Activated naive CD8-positive, alpha-beta T cell treated with anti-CD3 and anti-CD28 coated beads for 36 hours (primary cell): ENCODE results near the gene CKM. TPM values are rescaled to one million over a fixed set of nuclear protein-coding genes. Genes with fewer than 3 reads are reported as not detected.
"Not testable (repeated sequence)": the region's sequence is repeated elsewhere in the genome, so short reads cannot be mapped to it uniquely, and the experiment has no call there.

Source experiments
- DNase-seq: peaks from one replicate; pipeline ENCODE4 v3.0.0; 2021
- H3K27ac Mint-ChIP-seq: one replicate; pipeline ENCODE4 v1.8.0; 2022; ENCODE audit warnings: mild to moderate bottlenecking, moderate library complexity, mixed read lengths
- H3K27me3 Mint-ChIP-seq: one replicate; pipeline ENCODE4 v1.8.0; 2022; ENCODE audit warnings: mild to moderate bottlenecking, mixed read lengths
- H3K36me3 Mint-ChIP-seq: one replicate; pipeline ENCODE4 v1.8.0; 2021; ENCODE audit warnings: mild to moderate bottlenecking, mixed read lengths
- H3K4me1 Mint-ChIP-seq: one replicate; pipeline ENCODE4 v1.8.0; 2021; ENCODE audit warnings: mixed read lengths
- H3K4me3 Mint-ChIP-seq: one replicate; pipeline ENCODE4 v1.8.0; 2022; ENCODE audit warnings: mild to moderate bottlenecking, moderate library complexity, mixed read lengths
- H3K9me3 Mint-ChIP-seq: one replicate; pipeline ENCODE4 v1.8.0; 2022; ENCODE audit warnings: mixed read lengths
- total RNA-seq, 2 experiments: library from RNA; stranded (reverse); gene quantifications; one replicate each; pipeline ENCODE4 v1.2.3, GENCODE V29; 2021

CKM gene
- total RNA-seq, 2 experiments from 2014 or later: not detected

- H3K4me1 Mint-ChIP-seq: peaks cover 2% of the 10 kb centered on the region
- H3K27ac Mint-ChIP-seq: no peak within 1 kb of the TSS
- no peaks in the 10 kb centered on the region for H3K9me3 Mint-ChIP-seq
- H3K27me3 Mint-ChIP-seq: peaks cover 38% of the 10 kb centered on the region
- H3K4me3 Mint-ChIP-seq: peak within 1 kb of the TSS; percentile 49
- no peaks in the 10 kb centered on the region for H3K36me3 Mint-ChIP-seq
- peak; percentile 53 for DNase-seq
Observed at GRCh38 chr19:45340232-45340898, 17.7 kb upstream of the CKM start, which contains the start of gene KLC3. KLC3 (plus strand) TSS chr19:45340750; CDS start chr19:45345542, 4,792 bp downstream.

- H3K4me3 Mint-ChIP-seq: no peak overlapping the region
- no peaks in the 10 kb centered on the region for H3K9me3 Mint-ChIP-seq
- no peak for DNase-seq
- peaks cover 2% of the 10 kb centered on the region for H3K4me1 Mint-ChIP-seq
- no peak overlapping the region for H3K27ac Mint-ChIP-seq
- H3K27me3 Mint-ChIP-seq: peaks cover 34% of the 10 kb centered on the region
- H3K36me3 Mint-ChIP-seq: no peaks in the 10 kb centered on the region
Observed at GRCh38 chr19:45339629-45340028, 17.0 kb upstream of the CKM start.

- Mint-ChIP-seq H3K27me3 (peaks cover 29% of the 10 kb centered on the region), H3K4me1 (peaks cover 2% of the 10 kb centered on the region), H3K27ac (no peak overlapping the region), H3K9me3 (no peaks in the 10 kb centered on the region), H3K4me3 (no peak overlapping the region), H3K36me3 (no peaks in the 10 kb centered on the region)
- DNase-seq: no peak
Observed at GRCh38 chr19:45336696-45337251, 14.1 kb upstream of the CKM start.

- H3K27me3 Mint-ChIP-seq: peaks cover 28% of the 10 kb centered on the region
- not testable (repeated sequence) for DNase-seq, H3K27ac Mint-ChIP-seq, H3K36me3 Mint-ChIP-seq, H3K4me1 Mint-ChIP-seq, H3K4me3 Mint-ChIP-seq, H3K9me3 Mint-ChIP-seq
Observed at GRCh38 chr19:45334881-45335280, 12.2 kb upstream of the CKM start.

GRCh38 chr19:45333609-45334303, 11.1 kb upstream of the CKM start:
- Mint-ChIP-seq H3K4me3 (no peak overlapping the region), H3K36me3 (no peaks in the 10 kb centered on the region)

GRCh38 chr19:45331411-45331810, 8.7 kb upstream of the CKM start:
- Mint-ChIP-seq H3K36me3 (no peaks in the 10 kb centered on the region), H3K9me3 (no peaks in the 10 kb centered on the region), H3K27me3 (peaks cover 20% of the 10 kb centered on the region), H3K4me1 (peaks cover under 1% of the 10 kb centered on the region), H3K4me3 (no peak overlapping the region), H3K27ac (no peak overlapping the region)
- DNase-seq: no peak

More at GRCh38 chr19:45333609-45334303, 11.1 kb upstream of the CKM start:
- Mint-ChIP-seq H3K4me1 (no peaks in the 10 kb centered on the region), H3K9me3 (no peaks in the 10 kb centered on the region), H3K27ac (no peak overlapping the region), H3K27me3 (peaks cover 25% of the 10 kb centered on the region)
- no peak for DNase-seq

GRCh38 chr19:45327404-45328143, 4.9 kb upstream of the CKM start:
- Mint-ChIP-seq H3K27ac (no peak overlapping the region), H3K9me3 (no peaks in the 10 kb centered on the region), H3K27me3 (peaks cover 47% of the 10 kb centered on the region), H3K4me1 (peaks cover 3% of the 10 kb centered on the region), H3K4me3 (no peak overlapping the region), H3K36me3 (no peaks in the 10 kb centered on the region)
- DNase-seq: no peak

GRCh38 chr19:45324349-45324907, 1.8 kb upstream of the CKM start:
- no peaks in the 10 kb centered on the region for H3K36me3 Mint-ChIP-seq
- no peaks in the 10 kb centered on the region for H3K9me3 Mint-ChIP-seq
- H3K27me3 Mint-ChIP-seq: peaks cover 54% of the 10 kb centered on the region
- no peak overlapping the region for H3K4me3 Mint-ChIP-seq
- H3K27ac Mint-ChIP-seq: no peak overlapping the region
- DNase-seq: no peak
- H3K4me1 Mint-ChIP-seq: peaks cover 3% of the 10 kb centered on the region

- Mint-ChIP-seq H3K36me3 (no peaks in the 10 kb centered on the region), H3K9me3 (no peaks in the 10 kb centered on the region), H3K4me1 (peaks cover 3% of the 10 kb centered on the region), H3K27me3 (peaks cover 48% of the 10 kb centered on the region), H3K27ac (no peak overlapping the region), H3K4me3 (no peak overlapping the region)
- no peak for DNase-seq
Observed at GRCh38 chr19:45323671-45324081, 1.0 kb upstream of the CKM start.

- Mint-ChIP-seq H3K27me3 (peaks cover 51% of the 10 kb centered on the region), H3K4me3 (no peak overlapping the region)
Observed at GRCh38 chr19:45322311-45322710, 364 bp downstream of the CKM start.

GRCh38 chr19:45321848-45322247, 827 bp downstream of the CKM start:
- Mint-ChIP-seq H3K4me1 (peaks cover 3% of the 10 kb centered on the region), H3K27ac (no peak overlapping the region), H3K36me3 (no peaks in the 10 kb centered on the region), H3K27me3 (peaks cover 53% of the 10 kb centered on the region), H3K9me3 (no peaks in the 10 kb centered on the region), H3K4me3 (no peak overlapping the region)
- DNase-seq: no peak

More at GRCh38 chr19:45322311-45322710, 364 bp downstream of the CKM start:
- Mint-ChIP-seq H3K27ac (no peak overlapping the region), H3K4me1 (peaks cover 3% of the 10 kb centered on the region), H3K9me3 (no peaks in the 10 kb centered on the region), H3K36me3 (no peaks in the 10 kb centered on the region)
- DNase-seq: no peak

GRCh38 chr19:45320997-45321775, 1.5 kb downstream of the CKM start:
- no peaks in the 10 kb centered on the region for H3K9me3 Mint-ChIP-seq
- no peaks in the 10 kb centered on the region for H3K36me3 Mint-ChIP-seq
- no peak for DNase-seq
- no peak overlapping the region for H3K27ac Mint-ChIP-seq
- H3K4me3 Mint-ChIP-seq: no peak overlapping the region
- no peaks in the 10 kb centered on the region for H3K4me1 Mint-ChIP-seq
- peaks cover 55% of the 10 kb centered on the region for H3K27me3 Mint-ChIP-seq

- Mint-ChIP-seq H3K27me3 (peaks cover 38% of the 10 kb centered on the region), H3K27ac (no peak overlapping the region), H3K36me3 (no peaks in the 10 kb centered on the region), H3K4me3 (no peak overlapping the region), H3K9me3 (no peaks in the 10 kb centered on the region), H3K4me1 (no peaks in the 10 kb centered on the region)
- DNase-seq: no peak
Observed at GRCh38 chr19:45315304-45315703, 7.4 kb downstream of the CKM start.

- no peak overlapping the region for H3K27ac Mint-ChIP-seq
- H3K9me3 Mint-ChIP-seq: no peaks in the 10 kb centered on the region
- peaks cover 38% of the 10 kb centered on the region for H3K27me3 Mint-ChIP-seq
- no peaks in the 10 kb centered on the region for H3K36me3 Mint-ChIP-seq
- H3K4me3 Mint-ChIP-seq: no peak overlapping the region
- DNase-seq: no peak
- no peaks in the 10 kb centered on the region for H3K4me1 Mint-ChIP-seq
Observed at GRCh38 chr19:45314708-45315245, 7.9 kb downstream of the CKM start.
